ENCODE data around the gene IL37.
"Not testable (repeated sequence)": the region's sequence is repeated elsewhere in the genome, so short reads cannot be mapped to it uniquely, and the experiment has no call there.

IL37 gene

GRCh38 chr2:112891385-112891831 is 19.6 kb upstream of the IL37 start:
- no peak for DNase-seq

GRCh38 chr2:112893752-112894151 is 17.2 kb upstream of the IL37 start:
- DNase-seq = no peak

GRCh38 chr2:112896909-112897623 is 13.9 kb upstream of the IL37 start:
- DNase-seq = no peak

GRCh38 chr2:112897624-112897978 is 13.4 kb upstream of the IL37 start:
- DNase-seq = no peak

- DNase-seq = not testable (repeated sequence)
Observed at GRCh38 chr2:112901431-112902065, 9.4 kb upstream of the IL37 start.

- no peak for DNase-seq
Observed at GRCh38 chr2:112902816-112903215, 8.1 kb upstream of the IL37 start.

GRCh38 chr2:112904883-112905282 is 6.1 kb upstream of the IL37 start:
- DNase-seq = no peak

- no peak for DNase-seq
Observed at GRCh38 chr2:112906276-112906675, 4.7 kb upstream of the IL37 start.

- DNase-seq = no peak
Observed at GRCh38 chr2:112907001-112907949, 3.7 kb upstream of the IL37 start.

GRCh38 chr2:112908559-112908958 is 2.4 kb upstream of the IL37 start:
- DNase-seq = not testable (repeated sequence)

GRCh38 chr2:112910219-112910618 is 746 bp upstream of the IL37 start:
- DNase-seq = no peak

GRCh38 chr2:112912403-112912802 is 1.4 kb downstream of the IL37 start:
- no peak for DNase-seq

- no peak for DNase-seq
Observed at GRCh38 chr2:112915300-112916144, 4.6 kb downstream of the IL37 start.

- no peak for DNase-seq
Observed at GRCh38 chr2:112916145-112916571, 5.2 kb downstream of the IL37 start.

GRCh38 chr2:112916625-112917247 is 5.8 kb downstream of the IL37 start:
- DNase-seq = no peak

- DNase-seq = no peak
Observed at GRCh38 chr2:112917856-112918255, 6.9 kb downstream of the IL37 start.

GRCh38 chr2:112918256-112918655 is 7.3 kb downstream of the IL37 start:
- DNase-seq = no peak

GRCh38 chr2:112919086-112919485 is 8.1 kb downstream of the IL37 start:
- no peak for DNase-seq

- DNase-seq = no peak
Observed at GRCh38 chr2:112920923-112921532, 10.1 kb downstream of the IL37 start.

GRCh38 chr2:112921982-112922381 is 11.0 kb downstream of the IL37 start:
- DNase-seq = no peak

GRCh38 chr2:112923237-112923966 is 12.4 kb downstream of the IL37 start:
- no peak for DNase-seq

Data from cerebellar nuclear complex (tissue), 1 donor.